Measurements from ENCODE around the gene KRCC1.

Gene KRCC1

DNA sequence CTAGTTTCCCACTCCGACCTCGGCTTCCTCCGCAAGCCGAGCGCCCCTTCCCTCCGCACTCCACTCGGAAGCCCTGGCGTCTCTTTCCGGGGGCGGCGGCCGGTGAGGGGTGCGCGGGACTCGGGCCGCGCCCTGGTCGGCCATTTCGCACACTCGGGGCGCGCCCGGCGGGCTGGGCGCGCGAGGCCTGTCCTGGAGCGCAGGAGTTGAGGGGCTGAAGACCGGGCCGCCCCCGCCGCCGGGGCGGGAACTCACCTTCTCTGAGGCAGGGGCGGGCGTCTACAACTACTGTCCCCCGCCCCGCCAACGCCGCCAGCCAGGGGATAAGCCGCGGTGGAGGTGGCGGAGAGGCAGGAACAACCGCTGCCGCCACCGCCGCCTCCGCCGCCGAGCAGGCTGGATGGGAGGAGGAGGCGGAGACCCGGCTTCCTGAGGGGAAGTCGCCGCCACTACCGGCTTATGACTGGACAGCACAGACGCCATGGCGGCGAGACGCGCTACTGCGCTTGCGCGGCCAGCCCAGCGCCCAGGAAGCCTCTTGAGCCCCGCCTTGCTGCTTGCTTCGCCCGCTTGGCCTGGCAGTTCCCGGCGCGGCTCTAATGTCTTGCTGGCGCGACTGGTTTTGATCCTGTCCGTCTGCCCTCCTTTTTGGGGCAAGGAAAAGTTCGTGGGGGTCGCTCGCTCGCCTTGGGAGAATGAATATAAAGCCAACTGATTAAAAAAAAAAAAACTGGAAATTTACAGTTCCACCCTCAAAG is at the start of gene KRCC1:
TSS of gene KRCC1 (minus strand) at position 413 of the 758 bp plus-strand sequence. CDS start 27,220 bp downstream, outside the sequence.
- DNase-seq (ENCODE audit: low spot score) = peak; percentile 94

DNA sequence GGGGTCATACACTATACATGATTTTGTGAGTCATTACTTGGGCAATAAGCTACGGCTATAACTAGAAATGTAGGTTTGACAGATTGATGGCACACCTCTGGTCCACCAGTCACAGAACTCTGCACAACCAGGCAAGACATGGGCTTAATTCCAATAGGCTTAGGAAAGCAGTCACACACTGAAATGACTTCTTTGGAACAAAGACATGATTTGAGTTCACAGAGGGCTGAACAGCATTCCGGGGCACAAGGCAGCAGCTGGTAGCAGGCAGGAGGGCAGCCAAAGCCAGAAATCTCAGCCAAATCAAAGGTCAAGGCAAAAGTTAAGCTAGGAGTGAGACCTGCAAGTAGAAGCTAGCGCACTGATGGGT is 44.9 kb upstream of the KRCC1 start:
- no peak for DNase-seq (ENCODE audit: low spot score)

DNA sequence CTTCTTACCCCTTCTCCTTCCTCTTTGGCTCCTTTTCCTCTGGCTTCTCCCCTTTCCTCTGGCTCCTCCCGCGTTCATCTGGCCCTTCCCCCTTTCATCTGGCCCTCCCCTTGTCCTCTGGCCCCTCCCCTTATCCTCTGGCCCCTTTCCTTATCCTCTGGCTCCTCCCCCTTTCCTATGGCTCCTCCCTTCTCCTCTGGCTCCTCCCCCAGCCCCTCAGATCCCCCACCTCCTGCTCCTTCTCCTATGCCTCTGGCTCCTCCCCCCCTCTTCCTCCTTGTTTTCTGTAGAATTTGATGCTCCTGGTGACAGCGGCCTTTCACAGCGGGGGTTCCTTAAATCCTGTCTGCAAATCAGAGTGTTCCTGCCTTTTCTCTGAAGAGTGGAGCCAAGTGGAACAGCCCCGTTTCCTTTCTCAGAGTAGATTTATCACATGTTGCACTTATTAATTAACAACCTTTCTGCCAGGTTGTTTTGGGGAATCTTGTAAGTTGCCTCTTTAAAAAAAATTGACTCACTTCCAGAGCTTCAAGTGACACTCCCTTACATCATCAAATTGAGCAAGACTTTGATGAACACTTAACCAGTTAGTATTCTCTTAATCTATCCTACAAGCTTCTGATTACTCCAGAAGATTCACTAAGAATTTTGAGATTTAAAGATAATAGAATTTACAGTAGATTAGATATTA is 44.4 kb upstream of the KRCC1 start:
- DNase-seq (ENCODE audit: low spot score) = no peak

DNA sequence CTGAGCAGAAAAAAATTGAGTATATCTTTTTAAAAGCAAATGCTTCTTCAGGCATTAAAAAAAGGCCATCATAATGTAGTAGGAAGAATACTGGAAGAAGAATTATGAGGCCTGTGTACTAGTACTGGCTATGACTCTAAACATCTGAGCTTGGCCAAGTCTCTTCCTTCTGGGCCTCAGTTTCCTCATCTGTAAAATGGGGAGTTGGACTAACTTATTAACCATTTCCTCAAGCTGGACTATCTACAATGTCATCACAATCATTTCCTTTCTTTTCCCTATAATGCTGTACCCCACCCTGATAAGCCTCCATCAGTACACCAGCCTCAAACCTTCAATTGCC is 42.9 kb upstream of the KRCC1 start:
- DNase-seq (ENCODE audit: low spot score) = no peak

DNA sequence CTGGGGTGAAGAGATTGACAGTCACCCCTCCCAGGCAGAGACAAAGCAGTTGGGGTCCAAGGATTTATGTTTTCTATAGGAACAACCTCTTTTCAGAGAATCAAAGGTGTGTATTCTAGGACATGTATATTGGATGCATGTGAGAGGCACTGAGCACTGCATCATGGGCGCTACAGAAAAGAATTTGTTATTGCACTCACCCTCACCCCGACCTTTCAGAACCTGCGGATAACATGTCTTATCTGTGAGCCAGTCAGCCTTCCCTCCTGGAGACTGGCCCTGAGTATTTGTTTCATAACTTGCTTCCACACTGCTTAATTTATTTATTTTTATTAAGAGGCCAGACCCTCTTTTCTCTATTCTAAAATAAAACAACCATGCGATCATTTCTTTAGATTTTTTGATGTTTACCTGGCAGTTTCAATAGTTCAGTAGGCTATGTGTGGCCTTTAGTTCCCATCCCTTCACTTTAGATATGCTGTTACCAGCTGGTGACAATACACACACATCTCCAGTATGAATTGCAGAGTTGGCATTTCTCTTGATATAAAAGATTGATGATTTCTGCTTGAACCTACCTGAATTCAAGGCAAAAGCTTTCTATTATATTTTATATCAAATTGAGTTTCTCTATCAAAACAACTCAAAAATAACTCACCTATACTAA is 42.4 kb upstream of the KRCC1 start:
- DNase-seq (ENCODE audit: low spot score) = no peak

DNA sequence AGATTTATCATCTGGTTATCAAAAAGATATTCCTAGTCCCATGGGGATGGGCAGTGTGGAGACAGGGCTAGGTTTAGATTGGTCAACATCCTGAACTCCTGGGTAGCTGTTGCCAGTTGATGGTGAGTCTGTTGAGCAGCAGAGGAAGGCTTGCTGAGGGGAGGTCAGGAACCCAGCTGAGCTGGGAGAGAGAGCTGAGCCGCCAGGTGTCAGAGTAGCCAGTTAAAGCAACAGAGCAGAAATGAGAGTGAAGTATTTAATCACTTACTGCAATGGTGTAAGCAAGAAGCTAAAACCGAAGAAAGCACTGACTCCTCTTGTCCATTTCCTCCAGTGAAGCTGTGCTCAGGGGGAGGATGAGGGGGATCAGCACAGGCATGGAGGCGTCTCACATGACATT is 41.6 kb upstream of the KRCC1 start:
- DNase-seq (ENCODE audit: low spot score) = no peak

DNA sequence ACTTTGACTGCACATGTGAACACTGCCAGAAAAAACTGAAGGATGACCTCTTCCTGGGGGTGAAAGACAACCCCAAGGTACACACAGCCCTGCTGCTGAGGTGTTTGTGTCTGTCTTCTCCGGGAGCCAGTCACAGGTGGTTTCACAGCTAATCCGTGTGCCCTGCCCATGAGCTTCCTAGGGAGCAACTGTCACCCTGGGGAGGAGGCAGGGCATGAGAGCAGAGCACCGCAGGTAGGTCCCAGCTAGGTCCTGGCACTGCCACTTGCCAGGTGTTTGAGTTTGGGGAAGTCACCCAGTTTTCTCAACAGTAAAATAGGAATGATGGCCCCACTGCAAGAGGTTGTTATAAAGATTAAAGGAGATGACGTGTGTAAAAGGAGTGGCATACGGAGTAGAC is 41.1 kb upstream of the KRCC1 start:
- DNase-seq (ENCODE audit: low spot score) = no peak

DNA sequence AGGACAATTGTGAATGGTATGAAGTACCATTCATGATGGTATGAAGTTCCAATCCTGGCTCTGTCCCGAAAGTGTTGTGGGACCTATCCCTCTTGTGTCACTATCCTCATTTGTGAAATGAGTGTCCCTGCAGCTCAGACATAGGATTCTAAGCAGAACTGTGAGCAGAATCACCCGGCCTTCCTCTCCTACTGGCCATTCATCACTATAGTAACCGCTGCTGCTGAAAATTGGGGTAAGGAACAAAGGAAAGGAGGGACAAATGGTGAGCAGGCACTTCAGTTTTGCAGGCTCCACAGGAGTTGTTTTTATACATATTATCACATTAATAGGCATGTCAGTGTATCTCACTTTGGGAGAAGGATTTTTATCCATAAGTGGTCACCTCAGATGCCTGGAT is 39.4 kb upstream of the KRCC1 start:
- DNase-seq (ENCODE audit: low spot score) = no peak

DNA sequence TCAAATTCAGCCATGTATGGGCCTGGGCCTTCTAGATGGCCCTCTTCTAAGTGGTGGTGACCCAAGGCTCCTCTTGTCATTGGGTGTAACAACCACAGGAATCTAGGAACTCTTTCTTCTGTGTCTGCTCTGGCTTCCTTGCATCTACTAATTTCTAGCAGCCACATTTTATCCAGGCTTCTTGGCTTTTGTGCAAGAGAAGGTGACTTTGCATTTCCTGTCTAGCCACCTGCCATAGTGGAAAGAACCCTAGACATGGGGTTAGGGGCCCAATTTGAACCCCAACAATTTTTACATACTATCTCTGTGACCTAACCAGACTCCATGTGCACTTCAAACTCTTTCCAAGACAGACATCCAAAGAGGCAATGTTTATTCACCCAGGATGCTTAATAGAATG is 37.2 kb upstream of the KRCC1 start:
- no peak for DNase-seq (ENCODE audit: low spot score)

DNA sequence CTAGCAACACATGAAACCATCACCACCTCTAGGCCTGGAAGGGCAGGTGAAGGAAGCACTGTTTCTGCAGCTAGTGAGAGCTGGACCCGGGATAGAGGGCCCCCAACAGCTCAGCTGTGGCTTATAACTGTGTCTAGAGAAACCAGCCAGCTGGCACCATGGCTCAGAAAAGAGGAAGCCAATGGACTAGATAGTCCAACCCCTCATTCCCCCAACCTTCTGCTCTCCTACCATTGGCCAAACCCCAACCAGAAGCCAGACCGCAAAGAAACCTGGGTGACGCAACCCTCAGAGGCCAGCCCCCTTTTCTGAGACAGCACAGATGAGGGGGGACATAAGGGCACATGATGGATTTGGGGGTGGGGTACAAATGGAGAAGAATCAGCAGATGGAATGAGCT is 36.4 kb upstream of the KRCC1 start:
- DNase-seq (ENCODE audit: low spot score) = no peak

DNA sequence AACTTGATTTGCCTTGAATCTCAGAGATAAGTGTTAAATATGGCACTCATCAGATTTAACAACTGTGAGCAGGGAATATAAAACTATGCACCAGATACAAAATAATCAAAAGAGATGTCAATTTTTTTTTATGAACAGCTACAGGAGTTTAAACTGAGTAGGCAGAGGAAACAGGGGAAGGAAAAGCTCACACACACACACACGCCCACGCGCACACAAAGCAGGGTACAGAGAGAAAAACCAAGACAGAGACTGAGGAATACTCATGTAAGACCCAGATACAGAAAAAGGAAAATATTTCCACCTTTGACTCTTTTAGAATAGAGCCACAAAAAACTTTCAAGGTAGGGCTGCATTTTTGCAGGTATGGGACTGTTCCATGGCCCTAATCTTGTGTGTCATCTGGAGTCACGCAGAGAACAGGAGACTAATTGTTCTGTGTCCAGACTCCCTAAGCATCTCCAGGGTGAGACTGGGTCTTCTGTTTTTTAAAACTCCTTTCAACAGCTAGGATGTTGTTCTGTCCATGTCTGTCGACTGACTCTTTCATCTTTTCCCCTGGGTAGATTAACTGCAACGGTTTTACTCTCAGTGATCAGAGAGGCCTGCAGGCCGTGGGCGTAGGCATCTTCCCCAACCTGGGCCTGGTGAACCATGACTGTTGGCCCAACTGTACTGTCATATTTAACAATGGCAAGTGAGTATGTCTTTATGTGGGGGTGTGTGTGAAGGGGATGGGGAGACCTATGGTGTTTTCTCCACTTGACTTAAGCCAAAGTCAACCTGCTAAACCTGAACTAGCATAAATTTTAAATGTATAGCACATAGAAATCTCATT is 35.1 kb upstream of the KRCC1 start:
- no peak for DNase-seq (ENCODE audit: low spot score)

DNA sequence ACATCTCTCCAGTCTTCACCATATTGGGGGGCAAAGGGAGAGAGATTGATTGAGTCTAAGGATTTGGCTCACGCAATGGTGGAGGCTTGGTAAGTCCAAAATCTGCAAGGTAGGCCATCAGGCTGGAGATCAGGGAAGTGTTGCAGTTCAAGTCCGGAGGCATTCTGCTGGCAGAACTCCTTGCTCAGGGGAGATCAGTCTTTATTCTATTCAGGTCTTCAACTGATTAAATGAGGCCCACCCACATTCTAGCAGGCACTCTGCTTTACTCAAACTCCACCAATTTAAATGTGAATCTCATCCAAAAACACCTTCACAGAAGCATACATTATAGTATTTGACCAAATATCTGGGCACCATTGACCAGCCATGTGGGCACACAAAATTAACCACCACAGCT is 33.4 kb upstream of the KRCC1 start:
- no peak for DNase-seq (ENCODE audit: low spot score)

DNA sequence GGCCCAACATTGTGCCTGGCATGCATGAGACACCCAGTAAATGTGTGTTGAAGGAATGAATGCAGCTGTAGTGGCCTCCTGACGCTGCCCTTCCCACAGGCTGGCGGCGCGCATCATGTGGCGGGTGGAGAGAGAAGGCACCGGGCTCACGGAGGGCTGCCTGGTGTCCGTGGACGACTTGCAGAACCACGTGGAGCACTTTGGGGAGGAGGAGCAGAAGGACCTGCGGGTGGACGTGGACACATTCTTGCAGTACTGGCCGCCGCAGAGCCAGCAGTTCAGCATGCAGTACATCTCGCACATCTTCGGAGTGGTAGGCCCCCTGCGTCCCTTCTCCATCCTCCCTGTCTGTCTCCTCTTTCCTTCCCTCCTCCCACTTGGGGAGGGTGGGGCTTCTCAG is 32.2 kb upstream of the KRCC1 start:
- DNase-seq (ENCODE audit: low spot score) = no peak

DNA sequence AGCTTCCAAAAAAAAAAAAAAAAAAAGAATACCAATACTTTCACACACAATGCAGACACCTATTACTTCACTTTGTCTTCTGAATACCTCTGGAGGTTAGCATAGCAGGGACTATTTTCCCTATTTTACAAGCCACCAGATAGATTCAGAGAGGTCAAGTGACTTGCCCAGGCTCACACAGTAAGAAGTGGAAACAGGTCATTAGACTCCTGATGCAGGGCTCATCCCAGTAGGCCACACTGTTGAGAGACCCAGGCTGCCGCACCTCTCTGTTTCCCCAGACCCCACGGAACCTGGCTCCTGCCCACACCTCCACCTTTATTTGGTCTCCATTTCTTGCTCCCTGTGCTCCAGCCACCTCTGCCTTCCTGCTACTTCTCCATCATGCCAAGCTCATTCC is 31.5 kb upstream of the KRCC1 start:
- no peak for DNase-seq (ENCODE audit: low spot score)

DNA sequence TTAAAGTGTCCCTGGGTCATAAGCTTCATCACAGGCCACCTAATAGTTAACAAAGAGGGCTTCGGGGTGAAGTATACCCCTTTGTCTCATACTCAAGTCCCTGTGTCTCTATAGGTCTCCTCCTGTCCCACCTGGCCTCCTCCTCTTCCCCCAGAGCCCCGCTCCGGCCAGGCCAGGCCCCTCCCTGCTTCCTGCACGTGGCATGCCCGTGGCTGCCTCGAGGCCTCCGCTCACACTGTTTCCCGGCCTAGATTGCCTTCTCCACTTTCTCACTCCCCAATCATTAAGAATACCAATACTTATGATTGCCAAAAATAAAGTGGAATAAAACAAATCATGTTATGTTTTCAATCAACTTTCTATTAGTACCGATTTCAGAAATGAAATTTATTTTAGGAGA is 30.8 kb upstream of the KRCC1 start:
- DNase-seq (ENCODE audit: low spot score) = no peak

DNA sequence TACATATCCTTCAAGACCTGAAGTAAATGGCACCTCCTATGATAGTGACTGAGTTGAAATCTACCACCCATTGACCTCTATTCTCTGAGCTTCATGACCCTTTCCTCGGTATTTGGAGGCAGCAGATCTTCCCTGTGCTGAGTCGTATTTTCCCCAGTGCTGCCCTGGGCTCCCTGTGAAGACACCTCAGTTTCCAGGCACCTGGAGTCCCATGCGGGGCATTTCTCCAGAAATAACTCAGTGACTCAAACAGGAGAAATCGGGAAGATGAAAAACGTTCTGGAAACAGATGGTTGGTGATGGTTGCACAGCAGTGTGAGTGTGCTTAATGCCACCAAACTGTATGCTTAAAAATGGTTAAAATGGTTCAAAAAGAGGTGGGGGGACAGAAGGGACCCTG is 30.0 kb upstream of the KRCC1 start:
- no peak for DNase-seq (ENCODE audit: low spot score)

DNA sequence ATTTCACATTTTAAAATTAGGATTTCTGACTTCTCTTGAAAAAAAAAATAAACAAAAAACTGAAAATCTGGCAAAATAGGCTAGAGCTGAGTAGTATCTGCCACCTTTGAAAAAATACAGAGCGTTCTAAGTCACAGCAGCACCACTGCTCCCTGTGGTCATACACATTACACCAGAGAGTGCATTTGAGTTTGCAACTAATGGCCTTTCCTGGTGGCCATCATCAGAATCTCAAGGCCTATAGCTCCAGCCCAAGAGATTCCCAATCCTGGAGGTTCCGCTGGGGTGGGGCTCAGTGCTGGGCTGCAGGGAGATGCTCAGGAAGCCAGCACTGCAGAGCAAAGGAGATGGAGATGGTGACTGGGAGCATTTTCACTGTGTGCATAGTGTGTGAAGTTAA is 29.5 kb upstream of the KRCC1 start:
- no peak for DNase-seq (ENCODE audit: low spot score)

DNA sequence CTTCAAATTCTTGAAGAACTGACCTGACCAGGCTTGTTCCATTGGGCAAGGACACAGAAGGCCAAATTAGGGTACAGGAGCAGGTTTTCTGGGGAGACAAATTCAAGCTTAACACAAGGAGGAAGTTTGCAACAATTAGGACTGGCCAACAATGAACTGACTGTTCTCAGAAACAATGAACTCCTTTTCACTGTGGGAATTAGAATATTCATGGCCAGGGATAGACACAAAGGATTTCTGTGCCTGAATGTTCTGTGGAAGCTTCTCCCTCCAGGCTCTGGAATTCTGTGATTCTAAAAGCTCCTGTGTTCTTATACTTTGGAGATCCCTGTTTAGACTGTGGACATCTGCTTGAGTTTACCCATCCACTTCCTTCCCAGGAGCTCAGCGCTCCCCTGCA is 27.2 kb upstream of the KRCC1 start:
- no peak for DNase-seq (ENCODE audit: low spot score)

DNA sequence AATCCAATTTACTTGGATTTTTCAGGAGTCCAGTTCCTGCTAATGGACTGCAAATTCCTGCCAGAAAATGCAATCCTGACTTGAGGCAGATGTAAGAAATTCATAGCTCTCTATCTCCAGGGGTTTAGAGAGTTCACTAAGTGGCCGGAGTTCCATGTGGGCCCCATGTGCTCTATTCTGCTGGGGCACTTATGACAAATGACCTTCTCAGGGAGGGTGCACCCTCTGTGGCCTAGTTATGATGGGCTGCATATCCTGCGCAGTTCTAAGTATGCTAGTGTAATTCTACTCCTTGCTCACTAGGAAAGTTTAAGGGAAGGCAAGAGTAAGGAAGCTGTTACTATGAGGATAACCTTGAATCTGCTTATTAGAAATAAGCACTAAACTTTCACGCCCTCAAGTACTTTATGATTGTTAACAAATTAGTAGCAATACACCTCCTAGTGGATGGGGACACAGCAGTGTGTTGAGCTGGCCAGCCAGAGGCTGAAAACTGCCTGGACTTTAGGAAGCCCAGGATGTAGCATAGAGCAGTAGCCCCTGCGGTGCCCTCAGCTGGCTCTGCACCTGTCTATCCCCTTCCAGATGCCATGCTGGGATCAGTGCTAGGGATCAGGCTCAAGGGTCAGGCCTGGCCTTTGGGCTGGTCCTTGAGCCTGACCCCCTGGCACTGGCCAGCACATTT is 26.5 kb upstream of the KRCC1 start:
- DNase-seq (ENCODE audit: low spot score) = no peak

DNA sequence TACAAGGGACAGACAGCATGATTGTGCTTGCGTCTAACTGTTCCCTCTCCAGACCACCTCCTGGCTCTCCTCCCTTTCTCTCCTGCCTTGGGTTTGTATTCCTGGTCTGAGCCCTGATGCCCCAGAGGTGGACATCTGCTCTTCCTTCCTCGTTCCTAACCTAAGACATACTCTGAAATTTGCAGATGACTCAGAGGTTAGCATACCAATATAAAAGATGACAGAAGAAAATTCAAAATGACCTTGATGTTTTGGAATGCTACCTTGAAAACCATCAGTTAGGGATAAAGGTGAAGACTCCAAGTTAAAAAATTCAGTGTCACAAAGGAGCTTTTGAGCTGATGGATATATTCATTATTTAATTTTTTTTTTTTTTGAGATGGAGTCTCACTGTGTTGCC is 25.0 kb upstream of the KRCC1 start:
- DNase-seq (ENCODE audit: low spot score) = no peak

DNA sequence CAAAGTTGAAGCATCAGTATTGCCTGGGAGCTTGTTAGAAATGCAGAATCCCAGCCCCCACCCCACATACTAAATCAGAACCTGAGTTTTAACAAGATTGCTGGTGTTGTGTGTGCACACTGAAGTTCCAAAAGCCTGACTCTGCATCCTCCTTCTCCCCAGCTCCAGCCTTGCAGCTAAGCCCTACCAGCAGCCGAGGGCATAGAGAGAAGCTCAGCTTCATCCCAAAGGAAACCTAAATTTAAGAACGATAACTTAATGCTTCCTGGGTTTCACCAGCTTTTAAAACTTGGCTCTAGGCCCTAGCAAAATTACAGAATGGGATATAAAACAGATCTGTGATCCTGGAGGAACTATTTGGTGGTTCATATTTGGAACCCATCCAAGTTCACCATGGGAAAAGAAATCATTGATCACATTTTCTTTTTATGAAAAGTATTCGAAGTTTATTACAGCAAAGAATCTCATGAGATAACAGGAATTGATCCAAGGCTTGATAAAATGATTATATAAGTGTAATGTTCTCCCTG is 23.1 kb upstream of the KRCC1 start:
- no peak for DNase-seq (ENCODE audit: low spot score)

DNA sequence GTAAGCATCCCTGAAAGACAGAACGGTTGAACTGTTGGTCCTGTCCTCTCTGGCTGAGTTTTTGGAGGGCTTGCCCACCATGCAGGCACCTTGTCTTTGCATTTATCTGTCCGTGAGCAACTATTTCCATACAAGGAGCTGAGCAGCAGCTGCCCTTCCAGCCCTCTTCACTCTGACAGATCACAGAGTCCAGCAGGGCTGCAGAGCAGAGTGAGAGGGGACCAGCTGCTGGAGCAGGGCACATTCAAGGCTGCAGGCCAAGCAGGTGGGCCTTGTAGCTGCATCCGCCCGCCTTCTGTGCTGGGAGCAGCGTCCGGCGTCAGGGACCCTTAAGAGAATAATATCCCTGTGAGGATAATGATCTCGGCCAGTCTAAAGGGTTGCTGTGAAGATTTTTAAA is 21.5 kb upstream of the KRCC1 start:
- no peak for DNase-seq (ENCODE audit: low spot score)
